HepG2 (cell line): ENCODE results near the gene CEBPB. TPM values are rescaled to one million over a fixed set of nuclear protein-coding genes. Genes with fewer than 3 reads are reported as not detected.

Experiments used
- ARNT2 ChIP-seq: sonication (generic); formaldehyde crosslinking; IDR thresholded peaks from 2 replicates; pipeline ENCODE4 v1.8.0; 2022; ENCODE audit warnings: mild to moderate bottlenecking, low read depth, missing genetic modification reagents, moderate library complexity
- CCAR2 ChIP-seq: fragments of 200-400 bp; formaldehyde crosslinking; optimal IDR thresholded peaks from 2 replicates; pipeline ENCODE3; 2018; ENCODE audit warnings: low read depth, mild to moderate bottlenecking, low read length, moderate library complexity
- FOXJ3 ChIP-seq: sonication (generic); formaldehyde crosslinking; IDR thresholded peaks from 2 replicates; pipeline ENCODE4 v1.4.0; 2020; ENCODE audit warnings: missing genetic modification reagents, mild to moderate bottlenecking, borderline replicate concordance
- FOXK2 ChIP-seq: fragments of 450-650 bp; IDR thresholded peaks from 2 replicates; pipeline ENCODE4 v1.6.1; 2016
- GATA4 ChIP-seq: sonication (generic); IDR thresholded peaks from 2 replicates; pipeline ENCODE4 v1.6.1; 2016; ENCODE audit warnings: antibody characterized with exemption, low read depth, borderline replicate concordance
- GMEB1 ChIP-seq: sonication (generic); formaldehyde crosslinking; IDR thresholded peaks from 2 replicates; pipeline ENCODE4 v1.5.1; 2020; ENCODE audit warnings: missing genetic modification reagents, mild to moderate bottlenecking, borderline replicate concordance
- JARID2 ChIP-seq: sonication (generic); formaldehyde crosslinking; IDR thresholded peaks from 2 replicates; pipeline ENCODE4 v1.8.1; 2023; ENCODE audit warnings: missing genetic modification reagents, inconsistent platforms; ENCODE audit not compliant: insufficient replicate concordance
- MEIS1 ChIP-seq: sonication (generic); formaldehyde crosslinking; IDR thresholded peaks from 2 replicates; pipeline ENCODE4 v1.9.0; 2021; ENCODE audit warnings: mild to moderate bottlenecking, missing genetic modification reagents, moderate library complexity, borderline replicate concordance
- MXD4 ChIP-seq: IDR thresholded peaks from 2 replicates; pipeline ENCODE4 v1.6.1; 2016; ENCODE audit warnings: mild to moderate bottlenecking, missing biosample characterization, missing genetic modification reagents
- NFRKB ChIP-seq: fragments of 450-650 bp; IDR thresholded peaks from 2 replicates; pipeline ENCODE4 v1.6.1; 2017
- NFYC ChIP-seq: IDR thresholded peaks from 2 replicates; pipeline ENCODE4 v1.6.1; 2016; ENCODE audit warnings: missing genetic modification reagents, missing compliant biosample characterization
- NKX3-1 ChIP-seq: sonication (generic); formaldehyde crosslinking; IDR thresholded peaks from 2 replicates; pipeline ENCODE4 v1.5.0; 2020; ENCODE audit warnings: missing genetic modification reagents
- PHF21A ChIP-seq: sonication (generic); formaldehyde crosslinking; IDR thresholded peaks from 2 replicates; pipeline ENCODE4 v1.5.0; 2020; ENCODE audit warnings: mild to moderate bottlenecking, missing genetic modification reagents
- PLSCR1 ChIP-seq: sonication (generic); formaldehyde crosslinking; IDR thresholded peaks from 2 replicates; pipeline ENCODE4 v1.5.0; 2020; ENCODE audit warnings: missing genetic modification reagents, mild to moderate bottlenecking, borderline replicate concordance
- RORA ChIP-seq: sonication (generic); formaldehyde crosslinking; IDR thresholded peaks from 2 replicates; pipeline ENCODE4 v1.5.0; 2020; ENCODE audit warnings: mild to moderate bottlenecking, missing genetic modification reagents, moderate library complexity
- SMAD1 ChIP-seq: sonication (generic); formaldehyde crosslinking; IDR thresholded peaks from 2 replicates; pipeline ENCODE4 v1.4.0; 2020; ENCODE audit warnings: missing genetic modification reagents, low read depth, mild to moderate bottlenecking, borderline replicate concordance
- THAP9 ChIP-seq: sonication (generic); formaldehyde crosslinking; IDR thresholded peaks from 2 replicates; pipeline ENCODE4; 2020; ENCODE audit warnings: missing genetic modification reagents, mild to moderate bottlenecking, borderline replicate concordance
- THYN1 ChIP-seq: sonication (generic); formaldehyde crosslinking; IDR thresholded peaks from 2 replicates; pipeline ENCODE4 v1.8.1; 2023; ENCODE audit warnings: low read depth, mild to moderate bottlenecking, moderate library complexity, missing genetic modification reagents, borderline replicate concordance
- TP53 ChIP-seq: sonication (generic); formaldehyde crosslinking; conservative IDR thresholded peaks from 2 replicates; pipeline ENCODE4 v1.4.0; 2020; ENCODE audit warnings: missing genetic modification reagents
- ZC3H4 ChIP-seq: sonication (generic); formaldehyde crosslinking; IDR thresholded peaks from 2 replicates; pipeline ENCODE4 v1.4.0; 2020; ENCODE audit warnings: missing genetic modification reagents, borderline replicate concordance
- ZIK1 ChIP-seq: sonication (generic); formaldehyde crosslinking; IDR thresholded peaks from 2 replicates; pipeline ENCODE4 v1.5.0; 2020; ENCODE audit warnings: mild to moderate bottlenecking, low read depth, missing genetic modification reagents, borderline replicate concordance
- ZKSCAN1 ChIP-seq: fragments of 150-350 bp; IDR thresholded peaks from 2 replicates; pipeline ENCODE4 v1.6.1; 2014; ENCODE audit warnings: low read length
- ZNF263 ChIP-seq: sonication (generic); formaldehyde crosslinking; IDR thresholded peaks from 2 replicates; pipeline ENCODE4 v1.4.0; 2020; ENCODE audit warnings: missing genetic modification reagents
- ZNF556 ChIP-seq: sonication (generic); formaldehyde crosslinking; IDR thresholded peaks from 2 replicates; pipeline ENCODE4 v1.4.0; 2020; ENCODE audit warnings: mild to moderate bottlenecking, missing genetic modification reagents, borderline replicate concordance
- ZNF577 ChIP-seq: sonication (generic); formaldehyde crosslinking; IDR thresholded peaks from 2 replicates; pipeline ENCODE4 v1.4.0; 2020; ENCODE audit warnings: mild to moderate bottlenecking, low read depth, missing genetic modification reagents, borderline replicate concordance
- ZNF709 ChIP-seq: sonication (generic); formaldehyde crosslinking; IDR thresholded peaks from 2 replicates; pipeline ENCODE4 v1.5.0; 2020; ENCODE audit warnings: mild to moderate bottlenecking, missing genetic modification reagents
- polyA plus RNA-seq, 8 experiments: library from polyadenylated mRNA; depleted of rRNA in 3 of 8; stranded (reverse) in 7 of 8; unstranded in 1 of 8; fragments of >200 nt; fragmentation: Illumina TruSeq in 4 of 8; extraction: Trizol in 4 of 8; gene quantifications; 2 replicates each; pipeline versions ENCODE4 v1.2.1 to v1.2.3, GENCODE V29; 2011 to 2016; ENCODE audit warnings: low read depth in 4 of 8, missing spikeins in 1 of 8, mixed read lengths in 1 of 8; ENCODE audit not compliant: insufficient read depth in 1 of 8
- total RNA-seq, 5 experiments: library from RNA; depleted of rRNA; stranded (reverse); fragments of >200 nt; fragmentation: Illumina TruSeq; extraction: Trizol; gene quantifications; 2 replicates each; pipeline ENCODE4 v1.2.3, GENCODE V29; 2016; ENCODE audit warnings: low read depth in 1 of 5

The CEBPB gene
- total and polyA plus RNA-seq, 2 of the 13 experiments (the other 11 are each of a cell fraction or from before 2014, with no cell fraction given): 18.5 to 28.2 TPM

- TF ChIP-seq MEIS1: 0 out of 2 replicates have a peak, but pooled peaks have one; percentile 46
- TF ChIP-seq ZKSCAN1: 0 out of 2 replicates have a peak, but pooled peaks have one; percentile 26
- no peak for TF ChIP-seq FOXJ3 (CRISPR knock-in tag)
- TF ChIP-seq MXD4: 0 out of 2 replicates have a peak, but pooled peaks have one; percentile 35
- no peak for TF ChIP-seq SMAD1 (CRISPR knock-in tag)
- TF ChIP-seq NFRKB: no peak
- no peak for TF ChIP-seq ZNF577 (CRISPR knock-in tag)
- TF ChIP-seq ARNT2 (CRISPR knock-in tag): no peak
- TF ChIP-seq ZNF709 (CRISPR knock-in tag): no peak
- TF ChIP-seq GMEB1 (CRISPR knock-in tag): no peak
- TF ChIP-seq RORA (CRISPR knock-in tag): no peak
- TF ChIP-seq NKX3-1 (CRISPR knock-in tag): 0 out of 2 replicates have a peak, but pooled peaks have one; percentile 23
- TF ChIP-seq THAP9: no peak
- no peak for TF ChIP-seq TP53 (CRISPR knock-in tag)
- TF ChIP-seq JARID2 (CRISPR knock-in tag): no peak
- no peak for TF ChIP-seq GATA4
- no peak for TF ChIP-seq ZNF263
- TF ChIP-seq ZC3H4: 0 out of 2 replicates have a peak, but pooled peaks have one; percentile 44
- peak; percentile 47; the same call in 1 of the 2 replicates for TF ChIP-seq ZNF556 (CRISPR knock-in tag)
- no peak for TF ChIP-seq CCAR2
- no peak for TF ChIP-seq PLSCR1 (CRISPR knock-in tag)
- no peak for TF ChIP-seq FOXK2
- TF ChIP-seq NFYC (CRISPR knock-in tag): no peak
- no peak for TF ChIP-seq THYN1 (CRISPR knock-in tag)
- TF ChIP-seq PHF21A (CRISPR knock-in tag): no peak
- TF ChIP-seq ZIK1 (CRISPR knock-in tag): no peak
These were observed 3.6 kb upstream of the CEBPB start (continued) for GRCh38 chr20:50186987-50187402.
